Neural cell (in vitro differentiated cells): Measurements from ENCODE around the gene STMN3. TPM values are rescaled to one million over a fixed set of nuclear protein-coding genes. Genes with fewer than 3 reads are reported as not detected.
"Not testable (repeated sequence)": the region's sequence is repeated elsewhere in the genome, so short reads cannot be mapped to it uniquely, and the experiment has no call there.

ENCODE experiments used
- H2AFZ ChIP-seq: fragments of 200-600, 300-800 bp; sonication (generic), shearing (Covaris generic); 2 replicates; pipeline ENCODE4 v1.6.0; 2014; ENCODE audit warnings: low read depth, mild to moderate bottlenecking, antibody characterized with exemption, low read length, moderate library complexity
- H3F3A ChIP-seq: fragments of 200-600 bp; shearing (Covaris generic); 2 replicates; pipeline ENCODE4 v1.6.1; 2016; ENCODE audit warnings: mild to moderate bottlenecking, moderate library complexity, mixed read lengths, antibody characterized with exemption, low read length; ENCODE audit not compliant: insufficient read depth, poor library complexity, severe bottlenecking
- H3K27ac ChIP-seq: fragments of 200-600, 300-800 bp; sonication (generic), shearing (Covaris generic); 2 replicates; pipeline ENCODE4 v1.5.1; 2014; ENCODE audit warnings: mild to moderate bottlenecking, low read length, moderate library complexity
- H3K27me3 ChIP-seq: fragments of 300-800, 200-600 bp; sonication (generic), shearing (Covaris generic); 2 replicates; pipeline ENCODE4 v1.6.0; 2014; ENCODE audit warnings: mild to moderate bottlenecking, low read depth, low read length, moderate library complexity; ENCODE audit not compliant: insufficient read depth
- H3K36me3 ChIP-seq: fragments of 300-800, 200-600 bp; sonication (generic), shearing (Covaris generic); 2 replicates; pipeline ENCODE4 v1.5.1; 2014; ENCODE audit warnings: mild to moderate bottlenecking, antibody characterized with exemption, low read length, moderate library complexity; ENCODE audit not compliant: insufficient read depth
- H3K4me2 ChIP-seq: fragments of 300-800, 200-600 bp; sonication (generic), shearing (Covaris generic); 2 replicates; pipeline ENCODE4 v1.6.0; 2014; ENCODE audit warnings: mild to moderate bottlenecking, low read length
- H3K4me3 ChIP-seq: fragments of 300-800, 200-600 bp; sonication (generic), shearing (Covaris generic); 2 replicates; pipeline ENCODE4 v1.5.1; 2014; ENCODE audit warnings: mild to moderate bottlenecking, low read length, moderate library complexity
- H3K79me2 ChIP-seq: fragments of 200-600 bp; shearing (Covaris generic); replicated peaks from 2 replicates; pipeline ENCODE4 v1.6.0; 2014; ENCODE audit warnings: mild to moderate bottlenecking, low read length, moderate library complexity; ENCODE audit not compliant: insufficient read depth
- H3K9ac ChIP-seq: fragments of 300-800, 200-600 bp; sonication (generic), shearing (Covaris generic); 2 replicates; pipeline ENCODE4 v1.6.1; 2016; ENCODE audit warnings: mild to moderate bottlenecking, low read length, mixed read lengths
- H3K9me2 ChIP-seq: fragments of 200-600 bp; shearing (Covaris generic); 2 replicates; pipeline ENCODE4 v1.6.1; 2016; ENCODE audit warnings: mild to moderate bottlenecking, low read length, mixed read lengths; ENCODE audit not compliant: insufficient read depth
- H3K9me3 ChIP-seq: fragments of 200-600, 300-800 bp; sonication (generic), shearing (Covaris generic); 2 replicates; pipeline ENCODE4 v1.6.1; 2016; ENCODE audit warnings: mild to moderate bottlenecking, mixed run types, low read length, moderate library complexity, mixed read lengths
- H4K20me1 ChIP-seq: fragments of 200-600 bp; shearing (Covaris generic); 2 replicates; pipeline ENCODE4 v1.6.1; 2016; ENCODE audit warnings: mild to moderate bottlenecking, mixed run types; ENCODE audit not compliant: insufficient read depth
- EP300 ChIP-seq: fragments of 450-650 bp; conservative IDR thresholded peaks from 2 replicates; pipeline ENCODE4 v1.6.1; 2014; ENCODE audit warnings: antibody characterized with exemption, mild to moderate bottlenecking, moderate library complexity; ENCODE audit not compliant: poor library complexity, severe bottlenecking
- EZH2 ChIP-seq: fragments of 200-600, 300-800 bp; shearing (Covaris generic), sonication (generic); IDR thresholded peaks from 2 replicates; pipeline ENCODE4 v1.6.1; 2014; ENCODE audit warnings: antibody characterized with exemption, low read length, borderline replicate concordance, mild to moderate bottlenecking; ENCODE audit not compliant: insufficient read depth, poor library complexity, severe bottlenecking
- MXI1 ChIP-seq: fragments of 450-650 bp; conservative IDR thresholded peaks from 2 replicates; pipeline ENCODE4 v1.6.1; 2014; ENCODE audit warnings: antibody characterized with exemption, mild to moderate bottlenecking; ENCODE audit not compliant: poor library complexity, severe bottlenecking
- POLR2AphosphoS5 ChIP-seq: IDR thresholded peaks from 2 replicates; pipeline ENCODE4 v1.6.1; 2012
- RAD21 ChIP-seq: fragments of 450-650 bp; conservative IDR thresholded peaks from 2 replicates; pipeline ENCODE4 v1.6.1; 2014; ENCODE audit warnings: antibody characterized with exemption, mild to moderate bottlenecking, moderate library complexity
- SMC3 ChIP-seq: fragments of 450-650 bp; conservative IDR thresholded peaks from 2 replicates; pipeline ENCODE4 v1.6.1; 2014; ENCODE audit warnings: antibody characterized with exemption, mild to moderate bottlenecking, moderate library complexity; ENCODE audit not compliant: poor library complexity
- TAF1 ChIP-seq: IDR thresholded peaks from 2 replicates; pipeline ENCODE4 v1.6.1; 2012; ENCODE audit warnings: low read depth
- polyA plus RNA-seq: library from polyadenylated mRNA; depleted of rRNA; stranded (reverse); fragments of >200 nt; gene quantifications from 2 replicates; pipeline ENCODE4 v1.2.3, GENCODE V29; 2014
- TF ChIP-seq, protein P1 (sequence below): fragments of 450-650 bp; IDR thresholded peaks from 2 replicates; pipeline ENCODE4 v1.5.1; 2014; ENCODE audit warnings: antibody characterized with exemption, mild to moderate bottlenecking, moderate library complexity; ENCODE audit not compliant: poor library complexity, severe bottlenecking
- TF ChIP-seq, protein P2 (sequence below): IDR thresholded peaks from 2 replicates; pipeline ENCODE4 v1.6.1; 2012; ENCODE audit warnings: borderline replicate concordance

Gene STMN3
- polyA plus RNA-seq, 1 donor from 2014 or later, result 268 TPM

DNA sequence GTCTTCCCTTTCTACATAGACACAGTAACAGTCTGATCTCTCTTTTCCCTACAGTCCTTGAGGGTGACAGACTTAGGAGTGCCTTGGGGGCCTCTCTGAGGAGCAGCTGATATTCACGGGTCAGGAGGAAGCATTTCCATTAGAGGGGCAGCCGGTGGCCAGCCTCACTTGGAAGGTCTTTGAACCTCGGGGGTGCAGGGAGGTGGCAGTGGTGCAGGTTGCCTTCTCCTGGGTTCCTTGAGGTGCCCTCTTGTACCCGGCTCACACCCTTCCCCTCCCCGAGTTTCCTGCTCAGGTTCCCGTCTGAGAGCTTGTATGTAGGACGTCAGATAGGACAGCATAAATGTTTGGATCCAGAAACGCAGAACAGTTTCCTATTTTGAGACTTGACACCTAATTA, 7.4 kb upstream of the STMN3 start:
- Histone ChIP-seq H3K36me3 (no peaks in the 10 kb centered on the region), H3K27ac (no peak overlapping the region), H3K79me2 (no peaks in the 10 kb centered on the region), H3K27me3 (no peaks in the 10 kb centered on the region), H3K9me3 (no peaks in the 10 kb centered on the region), H3K4me2 (no peak overlapping the region), H3K9ac (no peak overlapping the region), H3K4me3 (no peak overlapping the region), H4K20me1 (no peaks in the 10 kb centered on the region), H3K9me2 (no peaks in the 10 kb centered on the region), H2AFZ (no peak overlapping the region), H3F3A (no peaks in the 10 kb centered on the region)
- TF ChIP-seq, protein P1, sequence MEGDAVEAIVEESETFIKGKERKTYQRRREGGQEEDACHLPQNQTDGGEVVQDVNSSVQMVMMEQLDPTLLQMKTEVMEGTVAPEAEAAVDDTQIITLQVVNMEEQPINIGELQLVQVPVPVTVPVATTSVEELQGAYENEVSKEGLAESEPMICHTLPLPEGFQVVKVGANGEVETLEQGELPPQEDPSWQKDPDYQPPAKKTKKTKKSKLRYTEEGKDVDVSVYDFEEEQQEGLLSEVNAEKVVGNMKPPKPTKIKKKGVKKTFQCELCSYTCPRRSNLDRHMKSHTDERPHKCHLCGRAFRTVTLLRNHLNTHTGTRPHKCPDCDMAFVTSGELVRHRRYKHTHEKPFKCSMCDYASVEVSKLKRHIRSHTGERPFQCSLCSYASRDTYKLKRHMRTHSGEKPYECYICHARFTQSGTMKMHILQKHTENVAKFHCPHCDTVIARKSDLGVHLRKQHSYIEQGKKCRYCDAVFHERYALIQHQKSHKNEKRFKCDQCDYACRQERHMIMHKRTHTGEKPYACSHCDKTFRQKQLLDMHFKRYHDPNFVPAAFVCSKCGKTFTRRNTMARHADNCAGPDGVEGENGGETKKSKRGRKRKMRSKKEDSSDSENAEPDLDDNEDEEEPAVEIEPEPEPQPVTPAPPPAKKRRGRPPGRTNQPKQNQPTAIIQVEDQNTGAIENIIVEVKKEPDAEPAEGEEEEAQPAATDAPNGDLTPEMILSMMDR, result no peak
- TF ChIP-seq MXI1 (no peak), EP300 (no peak), SMC3 (no peak), EZH2 (no peak), RAD21 (no peak), TAF1 (no peak), POLR2AphosphoS5 (no peak)
- TF ChIP-seq, protein P2, sequence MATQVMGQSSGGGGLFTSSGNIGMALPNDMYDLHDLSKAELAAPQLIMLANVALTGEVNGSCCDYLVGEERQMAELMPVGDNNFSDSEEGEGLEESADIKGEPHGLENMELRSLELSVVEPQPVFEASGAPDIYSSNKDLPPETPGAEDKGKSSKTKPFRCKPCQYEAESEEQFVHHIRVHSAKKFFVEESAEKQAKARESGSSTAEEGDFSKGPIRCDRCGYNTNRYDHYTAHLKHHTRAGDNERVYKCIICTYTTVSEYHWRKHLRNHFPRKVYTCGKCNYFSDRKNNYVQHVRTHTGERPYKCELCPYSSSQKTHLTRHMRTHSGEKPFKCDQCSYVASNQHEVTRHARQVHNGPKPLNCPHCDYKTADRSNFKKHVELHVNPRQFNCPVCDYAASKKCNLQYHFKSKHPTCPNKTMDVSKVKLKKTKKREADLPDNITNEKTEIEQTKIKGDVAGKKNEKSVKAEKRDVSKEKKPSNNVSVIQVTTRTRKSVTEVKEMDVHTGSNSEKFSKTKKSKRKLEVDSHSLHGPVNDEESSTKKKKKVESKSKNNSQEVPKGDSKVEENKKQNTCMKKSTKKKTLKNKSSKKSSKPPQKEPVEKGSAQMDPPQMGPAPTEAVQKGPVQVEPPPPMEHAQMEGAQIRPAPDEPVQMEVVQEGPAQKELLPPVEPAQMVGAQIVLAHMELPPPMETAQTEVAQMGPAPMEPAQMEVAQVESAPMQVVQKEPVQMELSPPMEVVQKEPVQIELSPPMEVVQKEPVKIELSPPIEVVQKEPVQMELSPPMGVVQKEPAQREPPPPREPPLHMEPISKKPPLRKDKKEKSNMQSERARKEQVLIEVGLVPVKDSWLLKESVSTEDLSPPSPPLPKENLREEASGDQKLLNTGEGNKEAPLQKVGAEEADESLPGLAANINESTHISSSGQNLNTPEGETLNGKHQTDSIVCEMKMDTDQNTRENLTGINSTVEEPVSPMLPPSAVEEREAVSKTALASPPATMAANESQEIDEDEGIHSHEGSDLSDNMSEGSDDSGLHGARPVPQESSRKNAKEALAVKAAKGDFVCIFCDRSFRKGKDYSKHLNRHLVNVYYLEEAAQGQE, result no peak

DNA sequence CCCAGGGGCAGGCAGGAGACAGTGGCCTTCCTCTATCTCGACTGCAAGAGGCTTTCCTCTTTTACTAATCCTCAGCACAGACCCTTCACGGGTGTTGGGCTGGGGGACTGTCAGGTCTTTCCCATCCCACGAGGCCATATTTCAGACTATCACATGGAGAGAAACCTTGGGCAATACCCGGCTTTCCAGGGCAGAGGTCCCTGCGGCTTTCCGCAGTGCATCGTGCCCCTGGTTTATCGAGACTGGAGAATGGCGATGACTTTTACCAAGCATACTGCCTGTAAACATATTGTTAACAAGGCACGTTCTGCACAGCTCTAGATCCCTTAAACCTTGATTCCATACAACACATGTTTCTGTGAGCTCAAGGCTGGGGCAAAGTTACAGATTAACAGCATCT, 7.0 kb upstream of the STMN3 start:
- H3K27me3 ChIP-seq, H3K4me2 ChIP-seq, H3K9me3 ChIP-seq, H4K20me1 ChIP-seq, H3K27ac ChIP-seq, H3K79me2 ChIP-seq, H3K9ac ChIP-seq, H3F3A ChIP-seq, H2AFZ ChIP-seq, H3K9me2 ChIP-seq, H3K36me3 ChIP-seq, H3K4me3 ChIP-seq: not testable (repeated sequence)

DNA sequence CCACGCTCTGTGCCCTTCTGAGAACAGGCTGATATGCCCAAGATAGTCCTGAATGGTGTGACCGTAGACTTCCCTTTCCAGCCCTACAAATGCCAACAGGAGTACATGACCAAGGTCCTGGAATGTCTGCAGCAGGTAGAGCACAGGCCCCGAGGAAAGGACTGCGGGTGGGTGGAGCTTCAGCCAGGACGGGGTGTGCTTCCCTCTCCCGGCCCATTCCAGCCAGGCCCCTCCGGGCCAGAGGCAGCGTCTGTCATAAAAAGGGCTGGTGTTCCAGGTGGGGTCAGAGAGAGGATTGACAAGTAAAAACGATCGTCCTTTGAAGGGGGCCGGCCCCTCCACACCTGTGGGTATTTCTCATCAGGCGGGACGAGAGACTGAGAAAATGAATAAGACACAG, 6.1 kb upstream of the STMN3 start:
- no peaks in the 10 kb centered on the region for H3K79me2 ChIP-seq
- no peaks in the 10 kb centered on the region for H3K9me2 ChIP-seq
- no peak overlapping the region for H3K27ac ChIP-seq
- H3K36me3 ChIP-seq, result no peaks in the 10 kb centered on the region
- TF ChIP-seq POLR2AphosphoS5 (no peak), SMC3 (no peak), EZH2 (no peak), EP300 (no peak), MXI1 (no peak), TAF1 (no peak), RAD21 (no peak)
- TF ChIP-seq, protein P1, result no peak
- TF ChIP-seq, protein P2, result no peak
- no peaks in the 10 kb centered on the region for H3K9me3 ChIP-seq
- H4K20me1 ChIP-seq, result no peaks in the 10 kb centered on the region
- H3K4me2 ChIP-seq, result peak overlapping the region; percentile 78
- H3K27me3 ChIP-seq, result no peaks in the 10 kb centered on the region
- H3F3A ChIP-seq, result no peaks in the 10 kb centered on the region
- H2AFZ ChIP-seq, result no peak overlapping the region
- H3K9ac ChIP-seq, result peak overlapping the region; percentile 64
- H3K4me3 ChIP-seq, result peak overlapping the region; percentile 86
